HG03045 (cell line): Measurements from ENCODE around the gene USP47.

ENCODE experiments used
- ATAC-seq: cut with Tn5 transposase; IDR thresholded peaks from one replicate; pipeline ENCODE4 v1.9.1; 2021; ENCODE audit warnings: mild to moderate bottlenecking, moderate library complexity; ENCODE audit not compliant: unreplicated experiment

The USP47 gene

GRCh38 chr11:11996321-11997048 is 154.7 kb downstream of the USP47 start:
- no peak for ATAC-seq

GRCh38 chr11:11997049-11997322 is 155.2 kb downstream of the USP47 start:
- ATAC-seq = no peak

- no peak for ATAC-seq
These were observed 156.5 kb downstream of the USP47 start for GRCh38 chr11:11998091-11998781.

GRCh38 chr11:12001186-12001585 is 159.4 kb downstream of the USP47 start:
- no peak for ATAC-seq

GRCh38 chr11:12003336-12003735 is 161.6 kb downstream of the USP47 start:
- no peak for ATAC-seq

- ATAC-seq = no peak
These were observed 162.0 kb downstream of the USP47 start for GRCh38 chr11:12003815-12004214.

GRCh38 chr11:12005061-12005460 is 163.3 kb downstream of the USP47 start:
- no peak for ATAC-seq

- ATAC-seq = no peak
These were observed 163.7 kb downstream of the USP47 start for GRCh38 chr11:12005476-12005875.

- ATAC-seq = no peak
These were observed 164.9 kb downstream of the USP47 start for GRCh38 chr11:12006552-12007229.

- no peak for ATAC-seq
These were observed 165.4 kb downstream of the USP47 start for GRCh38 chr11:12007230-12007593.

GRCh38 chr11:12007769-12008737 is 166.3 kb downstream of the USP47 start, which contains the start of gene DKK3:
DKK3 (minus strand) TSS chr11:12008626; CDS start chr11:12008582, 44 bp downstream.
- ATAC-seq = no peak
